ENCODE data around the gene UBE2G2. TPM values are rescaled to one million over a fixed set of nuclear protein-coding genes. Genes with fewer than 3 reads are reported as not detected.

Gene UBE2G2
- total and polyA plus RNA-seq, 8 donors: 75.0 to 157 (median 131) TPM

DNA sequence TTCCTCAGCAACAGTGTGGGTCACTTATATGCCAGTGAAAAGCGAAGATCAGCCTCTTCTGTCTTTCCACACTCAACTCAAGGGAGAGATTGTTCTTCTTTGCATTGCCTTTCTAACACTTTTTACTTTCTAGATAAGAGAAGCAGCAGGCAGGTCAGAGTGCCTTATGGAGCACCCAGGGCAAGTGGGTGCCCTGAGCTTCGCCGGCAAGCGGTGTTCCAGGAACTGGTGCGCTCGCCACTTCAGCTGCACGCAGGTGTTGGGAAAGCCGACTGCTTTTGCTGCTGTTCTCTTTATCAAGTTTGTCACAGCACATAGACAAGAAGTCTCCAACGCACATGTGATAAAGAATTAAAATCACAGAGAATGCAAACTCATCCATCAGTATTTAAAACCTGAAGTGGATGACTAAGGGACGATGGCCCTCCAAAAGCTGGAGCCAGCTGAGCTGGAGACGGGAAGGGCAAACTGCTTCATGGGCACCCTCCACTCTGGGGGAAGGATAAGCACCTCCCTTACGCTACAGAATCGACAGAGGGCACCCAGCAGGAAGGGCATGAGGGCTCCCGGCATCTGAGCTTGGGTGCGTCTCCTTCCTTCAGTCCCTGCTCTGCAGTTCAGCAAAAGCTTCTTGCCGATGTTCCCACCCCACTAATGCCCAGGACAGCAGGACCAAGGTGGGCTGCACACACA lies 20.7 kb downstream of the UBE2G2 start:
- Histone ChIP-seq H3K36me3 (peaks cover 0 to 42% of the 10 kb centered on the region in 2 donors), H3K27ac (no peak overlapping the region), H3K4me3 (no peak overlapping the region), H3K27me3 (no peaks in the 10 kb centered on the region), H3K9me3 (no peaks in the 10 kb centered on the region), H3K4me1 (peaks cover 5 to 16% of the 10 kb centered on the region in 2 donors)
- no peak for TF ChIP-seq CTCF (IDR thresholded peaks at IDR 0.05)
- intact Hi-C loops (cut with DNase I): no loop called here
- DNase-seq (peak in 1 of 4 donors; percentile 61), ATAC-seq (peak; percentile 87)

- Histone ChIP-seq H3K27me3 (no peaks in the 10 kb centered on the region), H3K9me3 (no peaks in the 10 kb centered on the region), H3K4me3 (no peak overlapping the region), H3K27ac (no peak overlapping the region), H3K36me3 (peaks cover 0 to 49% of the 10 kb centered on the region in 2 donors), H3K4me1 (peaks cover 0 to 9% of the 10 kb centered on the region in 2 donors)
- intact Hi-C loops (cut with DNase I): no loop called here
- ATAC-seq (no peak), DNase-seq (no peak)
- TF ChIP-seq CTCF (IDR thresholded peaks at IDR 0.05): no peak
These were observed 21.5 kb downstream of the UBE2G2 start for GRCh38 chr21:44780137-44780502.

DNA sequence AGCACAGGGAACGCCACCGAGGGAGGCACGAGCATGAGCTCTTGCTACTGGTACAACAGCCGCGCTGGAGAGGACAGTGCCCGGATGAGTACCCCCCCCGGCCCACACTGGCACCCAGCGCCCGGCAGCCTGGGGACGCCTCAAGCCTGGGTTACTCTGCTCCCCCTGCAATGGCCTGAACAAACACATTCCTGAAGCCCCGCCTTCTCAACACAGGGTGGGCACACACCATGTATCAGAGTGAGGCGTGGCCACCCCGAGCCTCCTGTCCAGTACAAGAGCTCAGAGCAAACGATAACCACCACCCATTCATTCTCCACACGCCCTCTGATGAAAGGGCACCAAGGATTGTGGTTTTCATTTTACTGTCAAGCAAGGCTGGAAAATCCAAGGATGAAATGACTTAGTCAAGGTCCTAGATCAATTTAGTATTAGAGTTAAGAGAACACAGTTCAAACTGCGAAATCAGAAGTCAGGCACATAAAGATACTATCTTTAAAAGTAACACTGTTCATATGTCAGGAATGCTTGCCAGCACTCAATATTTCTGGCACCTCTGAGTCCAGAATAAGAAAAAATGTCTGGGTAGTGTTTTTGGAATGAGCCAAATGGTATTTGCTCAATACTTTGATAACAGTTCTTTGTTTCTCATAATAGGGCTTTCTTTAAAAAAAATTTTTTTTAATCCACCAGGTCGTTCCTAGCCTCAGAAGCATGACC lies 22.0 kb downstream of the UBE2G2 start:
- DNase-seq (no peak), ATAC-seq (no peak)
- H3K27me3 ChIP-seq: no peaks in the 10 kb centered on the region
- H3K36me3 ChIP-seq: peaks cover 0 to 49% of the 10 kb centered on the region in 2 donors
- no peaks in the 10 kb centered on the region for H3K9me3 ChIP-seq
- H3K27ac ChIP-seq: no peak overlapping the region
- intact Hi-C loops (cut with DNase I): no loop called here
- H3K4me1 ChIP-seq: peaks cover 0 to 7% of the 10 kb centered on the region in 2 donors
- no peak overlapping the region for H3K4me3 ChIP-seq
- TF ChIP-seq CTCF (IDR thresholded peaks at IDR 0.05): no peak

DNA sequence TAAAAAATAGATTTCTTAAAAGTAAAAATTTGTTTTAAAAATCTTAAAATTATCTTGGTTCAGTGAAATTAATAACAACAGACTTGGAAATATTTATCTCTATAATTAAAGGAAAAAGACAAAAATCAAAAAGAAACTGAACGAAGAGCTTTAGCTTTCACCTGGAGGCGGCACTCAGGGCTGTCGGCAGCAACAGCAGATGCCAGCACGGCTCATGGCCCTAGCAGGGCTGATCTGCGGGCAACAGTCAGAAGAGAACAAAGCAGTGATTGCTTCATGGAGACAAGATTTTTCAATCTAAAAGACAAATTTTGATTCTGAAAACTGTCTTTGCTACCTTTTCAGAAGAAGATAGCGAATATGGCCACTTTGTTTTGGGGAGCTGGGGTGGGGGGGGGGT lies 22.6 kb downstream of the UBE2G2 start:
- Histone ChIP-seq H3K27me3 (no peaks in the 10 kb centered on the region), H3K27ac (no peak overlapping the region), H3K36me3 (peaks cover 0 to 50% of the 10 kb centered on the region in 2 donors), H3K9me3 (no peaks in the 10 kb centered on the region), H3K4me3 (no peak overlapping the region), H3K4me1 (peaks cover 0 to 7% of the 10 kb centered on the region in 2 donors)
- DNase-seq (no peak), ATAC-seq (no peak)
- TF ChIP-seq CTCF (IDR thresholded peaks at IDR 0.05): no peak
- intact Hi-C loops (cut with DNase I): no loop called here

GRCh38 chr21:44778499-44778911 lies 23.1 kb downstream of the UBE2G2 start:
- H3K4me1 ChIP-seq: peaks cover 0 to 7% of the 10 kb centered on the region in 2 donors
- no peak overlapping the region for H3K4me3 ChIP-seq
- TF ChIP-seq CTCF (IDR thresholded peaks at IDR 0.05): no peak
- no peak overlapping the region for H3K27ac ChIP-seq
- peaks cover 0 to 54% of the 10 kb centered on the region in 2 donors for H3K36me3 ChIP-seq
- H3K27me3 ChIP-seq: no peaks in the 10 kb centered on the region
- no peak for ATAC-seq
- intact Hi-C loops (cut with DNase I): no loop called here
- H3K9me3 ChIP-seq: no peaks in the 10 kb centered on the region
- DNase-seq: no peak
